ENCODE measurements around the gene ZNF557.

The ZNF557 gene

GRCh38 chr19:7130043-7130442, 60.5 kb downstream of the ZNF557 start:
- no peak for DNase-seq

- no peak for DNase-seq
Measured at GRCh38 chr19:7132054-7132453, 62.6 kb downstream of the ZNF557 start.

GRCh38 chr19:7137120-7137519, 67.6 kb downstream of the ZNF557 start:
- DNase-seq: no peak
